Measurements from ENCODE around the gene CDKN1C. TPM values are rescaled to one million over a fixed set of nuclear protein-coding genes. Genes with fewer than 3 reads are reported as not detected.

Gene CDKN1C
- total and polyA plus RNA-seq, 9 donors: 72.3 to 363 (median 211) TPM

GRCh38 chr11:2881076-2881980 lies 4.2 kb downstream of the CDKN1C start:
- peak in 2 of 5 donors; percentile 14 to 28 for DNase-seq
- TF ChIP-seq POLR2A (IDR thresholded peaks at IDR 0.05): no peak
- no peak for TF ChIP-seq CTCF (IDR thresholded peaks at IDR 0.05)
- TF ChIP-seq EP300 (IDR thresholded peaks at IDR 0.05): no peak
- Histone ChIP-seq H3K27me3 (no peaks in the 10 kb centered on the region), H3K27ac (no peak overlapping the region), H3K36me3 (no peaks in the 10 kb centered on the region), H3K4me1 (ENCODE audit: insufficient read depth) (peaks cover 3% of the 10 kb centered on the region), H3K4me3 (no peak overlapping the region), H3K9me3 (peaks cover 0 to 6% of the 10 kb centered on the region in 2 donors)
- WGBS, 3 donors: 86 to 90% (median 88%) methylated on average over 19 of the region's 19 CpGs
- intact Hi-C loops (cut with DNase I): loop anchor here in 2 of 4 donors (5.0 to 10.0 kb wide), 3 partner anchors 54 to 197 kb away; no protein-coding TSS in a partner anchor

- Histone ChIP-seq H3K4me1 (ENCODE audit: insufficient read depth) (peaks cover 3% of the 10 kb centered on the region), H3K27me3 (no peaks in the 10 kb centered on the region), H3K9me3 (peaks cover 0 to 6% of the 10 kb centered on the region in 2 donors), H3K36me3 (no peaks in the 10 kb centered on the region), H3K27ac (no peak overlapping the region), H3K4me3 (no peak overlapping the region)
- intact Hi-C loops (cut with DNase I): loop anchor here in 2 of 4 donors (5.0 to 10.0 kb wide), 3 partner anchors 53 to 196 kb away; no protein-coding TSS in a partner anchor
- 81 to 86% (median 84%) methylated on average over 7 of the region's 7 CpGs for WGBS, 3 donors
- DNase-seq: peak in 1 of 5 donors; percentile 36
- TF ChIP-seq CTCF (IDR thresholded peaks at IDR 0.05): no peak
- TF ChIP-seq POLR2A (IDR thresholded peaks at IDR 0.05): no peak
- no peak for TF ChIP-seq EP300 (IDR thresholded peaks at IDR 0.05)
These were observed 4.9 kb downstream of the CDKN1C start for GRCh38 chr11:2880646-2881045.

- Histone ChIP-seq H3K27ac (no peak overlapping the region), H3K27me3 (no peaks in the 10 kb centered on the region), H3K4me3 (no peak overlapping the region), H3K36me3 (no peaks in the 10 kb centered on the region), H3K4me1 (ENCODE audit: insufficient read depth) (peaks cover 3% of the 10 kb centered on the region), H3K9me3 (peaks cover 0 to 15% of the 10 kb centered on the region in 2 donors)
- DNase-seq: no peak
- intact Hi-C loops (cut with DNase I): loop anchor here in 1 of 4 donors (5.0 kb wide), 1 partner anchor 41 kb away; no protein-coding TSS in a partner anchor
- WGBS, 3 donors: 96 to 97% (median 97%) methylated on average over 8 of the region's 8 CpGs
- TF ChIP-seq POLR2A (IDR thresholded peaks at IDR 0.05): no peak
- TF ChIP-seq EP300 (IDR thresholded peaks at IDR 0.05): no peak
- no peak for TF ChIP-seq CTCF (IDR thresholded peaks at IDR 0.05)
These were observed 6.8 kb downstream of the CDKN1C start for GRCh38 chr11:2878782-2879181.

- Histone ChIP-seq H3K4me3 (no peak overlapping the region), H3K4me1 (ENCODE audit: insufficient read depth) (peaks cover under 1% of the 10 kb centered on the region), H3K27ac (no peak overlapping the region), H3K36me3 (no peaks in the 10 kb centered on the region), H3K9me3 (peaks cover 0 to 15% of the 10 kb centered on the region in 2 donors), H3K27me3 (no peaks in the 10 kb centered on the region)
- WGBS, 3 donors: 77 to 83% (median 81%) methylated on average over 6 of the region's 6 CpGs
- intact Hi-C loops (cut with DNase I): loop anchor here in 1 of 4 donors (5.0 kb wide), 1 partner anchor 40 kb away; no protein-coding TSS in a partner anchor
- no peak for TF ChIP-seq CTCF (IDR thresholded peaks at IDR 0.05)
- no peak for TF ChIP-seq EP300 (IDR thresholded peaks at IDR 0.05)
- no peak for TF ChIP-seq POLR2A (IDR thresholded peaks at IDR 0.05)
- no peak for DNase-seq
These were observed 8.1 kb downstream of the CDKN1C start for GRCh38 chr11:2877474-2877873.
